H1 (cell line): ENCODE results near the gene KCTD10. TPM values are rescaled to one million over a fixed set of nuclear protein-coding genes. Genes with fewer than 3 reads are reported as not detected.

Source experiments
- FOSL1 ChIP-seq: IDR thresholded peaks from 2 replicates; pipeline ENCODE4 v1.6.1; 2011; ENCODE audit warnings: mild to moderate bottlenecking, low read depth, low read length, moderate library complexity; ENCODE audit not compliant: insufficient read depth
- RXRA ChIP-seq: IDR thresholded peaks from 2 replicates; pipeline ENCODE4 v1.6.1; 2011; ENCODE audit warnings: low read depth, mild to moderate bottlenecking, low read length, moderate library complexity; ENCODE audit not compliant: insufficient read depth
- polyA plus RNA-seq, 7 experiments: library from polyadenylated mRNA; depleted of rRNA in 3 of 7; stranded (reverse) in 5 of 7; unstranded in 2 of 7; fragments of >200 nt in 5 of 7; fragments of 200-250 nt in 2 of 7; gene quantifications; 1 replicate in 5 of 7; 2 replicates in 1 of 7; 4 replicates in 1 of 7; pipeline versions ENCODE4 v1.2.1 to v1.2.3, GENCODE V29; 2011 to 2013; ENCODE audit warnings: missing spikeins in 2 of 7, mixed read lengths in 2 of 7
- total RNA-seq: library from RNA; stranded (reverse); fragmentation: NEBNext Ultra II Directional; extraction: Animal tissue kit (Norgen Biotek cat#: 25700); gene quantifications from 2 replicates; pipeline ENCODE4 v1.2.1, GENCODE V29; 2021

Gene KCTD10
- total and polyA plus RNA-seq, 2 of the 8 experiments (the other 6 are each of a cell fraction or from before 2014, with no cell fraction given): 45.3 to 52.4 TPM

- no peak for TF ChIP-seq FOSL1
- TF ChIP-seq RXRA: no peak
Measured at GRCh38 chr12:109448707-109449390, 28.3 kb downstream of the KCTD10 start (continued).
